HCT116 (cell line): ENCODE measurements around the gene SP7. TPM values are rescaled to one million over a fixed set of nuclear protein-coding genes. Genes with fewer than 3 reads are reported as not detected.

Source experiments
- ATAC-seq: fragments of 200-7000 bp; cut with Tn5 transposase; 2 replicates; pipeline ENCODE4 v1.9.1; 2020; ENCODE audit warnings: mild to moderate bottlenecking, moderate library complexity
- Bru-seq: library from RNA; stranded (reverse); fragments of 400-500 nt; gene quantifications from one replicate; lab custom pipeline; 2021; lab: Mats Ljungman, UMichigan
- BruChase-seq, 2 experiments: library from RNA; stranded (reverse); fragments of 400-500 nt; gene quantifications; one replicate each; lab custom pipeline; 2021; lab: Mats Ljungman, UMichigan
- BruUV-seq: library from RNA; stranded (reverse); fragments of 400-500 nt; replicated peaks from 2 replicates; lab custom pipeline; 2021; lab: Mats Ljungman, UMichigan
- CTCF ChIA-PET: fragments of 300-600 bp; sonication (Branson Sonifier 250); formaldehyde crosslinking; loops from one replicate; lab custom pipeline; 2021; ENCODE audit warnings: antibody characterized with exemption; lab: Charles Lee
- POLR2A ChIA-PET: fragments of 300-600, 350-600 bp; sonication (Branson Sonifier 250); formaldehyde crosslinking; loops from one replicate; lab custom pipeline; 2021; ENCODE audit warnings: antibody characterized with exemption; lab: Charles Lee
- RAD21 ChIA-PET, 2 experiments: fragments of 300-600 bp; sonication (Branson Sonifier 250); formaldehyde crosslinking; loops; one replicate each; lab custom pipeline; 2023; ENCODE audit warnings: low total read pairs in 2 of 2; ENCODE audit not compliant: uncharacterized antibody in 2 of 2, unreplicated experiment in 2 of 2, low non-redundant PET in 1 of 2; lab: Charles Lee
- DNase-seq: peaks from one replicate; pipeline ENCODE4 v3.0.0-alpha.2; 2010; ENCODE audit warnings: low read depth, low spot score
- H2AFZ ChIP-seq: fragments of 200-600 bp; shearing (Covaris generic), sonication (generic); 2 replicates; pipeline ENCODE4 v1.6.1; 2017; ENCODE audit warnings: low read depth, mixed run types, mixed read lengths, antibody characterized with exemption, low read length; ENCODE audit not compliant: poor library complexity, severe bottlenecking
- H3K27ac ChIP-seq: 2 replicates; pipeline ENCODE4 v1.5.1; 2012; ENCODE audit warnings: low read depth, low read length
- H3K27me3 ChIP-seq: fragments of 200-600 bp; sonication (generic); 2 replicates; pipeline ENCODE4 v1.6.1; 2016; ENCODE audit warnings: mixed run types, low read length, mixed read lengths; ENCODE audit not compliant: insufficient read depth
- H3K36me3 ChIP-seq, 2 experiments: fragments of 200-500 bp in 1 of 2; fragments of 200-600 bp in 1 of 2; sonication (Bioruptor generic) in 1 of 2; sonication (generic) in 1 of 2; 2 replicates each; pipeline versions ENCODE4 v1.5.1 to v1.6.1; 2014 to 2016; ENCODE audit warnings: low read length in 2 of 2, inconsistent platforms in 1 of 2, mixed read lengths in 1 of 2, mixed run types in 1 of 2; ENCODE audit not compliant: insufficient read depth in 2 of 2, control insufficient read depth in 1 of 2
- H3K4me1 ChIP-seq, 2 experiments: fragments of 200-600 bp in 1 of 2; sonication (generic) in 1 of 2; 2 replicates each; pipeline versions ENCODE4 v1.5.1 to v1.6.1; 2012 to 2017; ENCODE audit warnings: low read length in 2 of 2, inconsistent platforms in 1 of 2, mild to moderate bottlenecking in 1 of 2, mixed read lengths in 1 of 2, mixed run types in 1 of 2, moderate library complexity in 1 of 2; ENCODE audit not compliant: insufficient read depth in 2 of 2, control insufficient read depth in 1 of 2
- H3K4me2 ChIP-seq: fragments of 200-600 bp; sonication (generic); 2 replicates; pipeline ENCODE4 v1.6.1; 2017; ENCODE audit warnings: mixed run types, low read length, mixed read lengths
- H3K4me3 ChIP-seq, 2 experiments: fragments of 200-600 bp in 1 of 2; sonication (generic) in 1 of 2; replicated peaks in 1 of 2; 2 replicates each; pipeline ENCODE4 v1.5.1; 2011 to 2016; ENCODE audit warnings: low read length in 2 of 2, control low read depth in 1 of 2, low read depth in 1 of 2, mild to moderate bottlenecking in 1 of 2, mixed read lengths in 1 of 2, mixed run types in 1 of 2
- H3K79me2 ChIP-seq: fragments of 200-600 bp; sonication (generic); 2 replicates; pipeline ENCODE4 v1.6.1; 2017; ENCODE audit warnings: mild to moderate bottlenecking, mixed run types, low read length, moderate library complexity, mixed read lengths; ENCODE audit not compliant: insufficient read depth
- H3K9ac ChIP-seq: fragments of 200-600 bp; sonication (generic); 2 replicates; pipeline ENCODE4 v1.6.1; 2016; ENCODE audit warnings: low read length, mixed read lengths
- H3K9me2 ChIP-seq: fragments of 200-600 bp; sonication (generic), shearing (Covaris generic); 2 replicates; pipeline ENCODE4 v1.6.1; 2017; ENCODE audit warnings: mixed run types, mild to moderate bottlenecking, moderate library complexity; ENCODE audit not compliant: insufficient read depth
- H3K9me3 ChIP-seq, 2 experiments: fragments of 200-500 bp in 1 of 2; fragments of 200-600 bp in 1 of 2; sonication (Bioruptor generic) in 1 of 2; sonication (generic) in 1 of 2; 2 replicates each; pipeline ENCODE4 v1.6.1; 2014 to 2017; ENCODE audit warnings: low read length in 2 of 2, mixed read lengths in 2 of 2, inconsistent platforms in 1 of 2, low read depth in 1 of 2, mild to moderate bottlenecking in 1 of 2, mixed run types in 1 of 2, moderate library complexity in 1 of 2; ENCODE audit not compliant: control insufficient read depth in 1 of 2, insufficient read depth in 1 of 2
- H4K20me1 ChIP-seq: fragments of 200-600 bp; sonication (generic), shearing (Covaris generic); 2 replicates; pipeline ENCODE4 v1.6.1; 2017; ENCODE audit warnings: mixed run types, mild to moderate bottlenecking, moderate library complexity; ENCODE audit not compliant: insufficient read depth
- ATF3 ChIP-seq: IDR thresholded peaks from 2 replicates; pipeline ENCODE4 v1.6.1; 2012
- RAD21 ChIP-seq: IDR thresholded peaks from 2 replicates; pipeline ENCODE4 v1.6.1; 2012; ENCODE audit warnings: low read depth, mild to moderate bottlenecking
- REST ChIP-seq: IDR thresholded peaks from 2 replicates; pipeline ENCODE4 v1.6.1; 2012; ENCODE audit warnings: low read depth
- TCF7L2 ChIP-seq: IDR thresholded peaks from 2 replicates; pipeline ENCODE4 v1.7.0; 2011; ENCODE audit warnings: borderline replicate concordance, inconsistent platforms; ENCODE audit not compliant: insufficient read depth, insufficient read length; ENCODE audit errors: extremely low read depth
- YY1 ChIP-seq: IDR thresholded peaks from 2 replicates; pipeline ENCODE4 v1.6.1; 2011; ENCODE audit warnings: low read length, low read depth, moderate library complexity, mild to moderate bottlenecking; ENCODE audit not compliant: insufficient replicate concordance; ENCODE audit errors: extremely low read depth
- ZNF274 ChIP-seq: fragments of 200-500 bp; sonication (Bioruptor generic); IDR thresholded peaks from 2 replicates; pipeline ENCODE4 v1.6.1; 2014; ENCODE audit warnings: mild to moderate bottlenecking, low read depth, low read length, inconsistent platforms
- intact Hi-C: fragments of 100-400 bp; cut with micrococcal nuclease; formaldehyde crosslinking; loops from 2 replicates; pipeline ENCODE4 v1.10.0; 2022
- long read RNA-seq: library from polyadenylated mRNA; unstranded; transcript quantifications from one replicate; pipeline ENCODE4 v2.0.0, GENCODE V29; 2021; ENCODE audit not compliant: unreplicated experiment
- polyA plus RNA-seq: library from polyadenylated mRNA; unstranded; fragments of >200 nt; gene quantifications from 2 replicates; pipeline ENCODE4 v1.2.1, GENCODE V29; 2012; ENCODE audit warnings: missing spikeins
- total RNA-seq: library from RNA; stranded (reverse); gene quantifications from one replicate; pipeline ENCODE4 v1.2.1, GENCODE V29; 2021; ENCODE audit not compliant: unreplicated experiment
- TF ChIP-seq, protein P1 (sequence below), 3 experiments: fragments of 200-600 bp in 1 of 3; sonication (generic) in 1 of 3; IDR thresholded peaks in 2 of 3; conservative IDR thresholded peaks in 1 of 3; 2 replicates each; pipeline ENCODE4 v1.5.1; 2012 to 2017; ENCODE audit warnings: low read depth in 2 of 3, low read length in 2 of 3, antibody characterized with exemption in 1 of 3, borderline replicate concordance in 1 of 3, control low read depth in 1 of 3, mild to moderate bottlenecking in 1 of 3, mixed read lengths in 1 of 3, mixed run types in 1 of 3, moderate library complexity in 1 of 3; ENCODE audit not compliant: insufficient read depth in 1 of 3

Gene SP7
- total RNA-seq (not detected), Bru-seq, nascent RNA (percentile 13 among the genes with signal in this experiment), BruChase-seq, experiment 1, labeled RNA remaining after a 6-hour chase (percentile 21 among the genes with signal in this experiment), BruChase-seq, experiment 2, labeled RNA remaining after a 2-hour chase (percentile 7 among the genes with signal in this experiment)
- 0.02 and 0.04 TPM in 2 replicates for polyA plus RNA-seq
- long read RNA-seq = 0 reads

GRCh38 chr12:53336181-53336681 lies at the start of gene SP7:
Gene SP7 (minus strand): TSS chr12:53336354. CDS start chr12:53335646, 708 bp downstream.
- CTCF ChIA-PET = no interaction called here
- no peak for TF ChIP-seq ATF3
- no peak for TF ChIP-seq TCF7L2
- TF ChIP-seq, protein P1, sequence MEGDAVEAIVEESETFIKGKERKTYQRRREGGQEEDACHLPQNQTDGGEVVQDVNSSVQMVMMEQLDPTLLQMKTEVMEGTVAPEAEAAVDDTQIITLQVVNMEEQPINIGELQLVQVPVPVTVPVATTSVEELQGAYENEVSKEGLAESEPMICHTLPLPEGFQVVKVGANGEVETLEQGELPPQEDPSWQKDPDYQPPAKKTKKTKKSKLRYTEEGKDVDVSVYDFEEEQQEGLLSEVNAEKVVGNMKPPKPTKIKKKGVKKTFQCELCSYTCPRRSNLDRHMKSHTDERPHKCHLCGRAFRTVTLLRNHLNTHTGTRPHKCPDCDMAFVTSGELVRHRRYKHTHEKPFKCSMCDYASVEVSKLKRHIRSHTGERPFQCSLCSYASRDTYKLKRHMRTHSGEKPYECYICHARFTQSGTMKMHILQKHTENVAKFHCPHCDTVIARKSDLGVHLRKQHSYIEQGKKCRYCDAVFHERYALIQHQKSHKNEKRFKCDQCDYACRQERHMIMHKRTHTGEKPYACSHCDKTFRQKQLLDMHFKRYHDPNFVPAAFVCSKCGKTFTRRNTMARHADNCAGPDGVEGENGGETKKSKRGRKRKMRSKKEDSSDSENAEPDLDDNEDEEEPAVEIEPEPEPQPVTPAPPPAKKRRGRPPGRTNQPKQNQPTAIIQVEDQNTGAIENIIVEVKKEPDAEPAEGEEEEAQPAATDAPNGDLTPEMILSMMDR (IDR thresholded peaks at IDR 0.05 in 2 of 3, conservative IDR thresholded peaks at IDR 0.05 in 1 of 3; ENCODE audit: borderline replicate concordance in 1 of 3, insufficient read depth in 1 of 3, low read depth in 2 of 3, low read length in 2 of 3) = no peak
- TF ChIP-seq YY1 = no peak
- no peak for TF ChIP-seq RAD21
- no peak for TF ChIP-seq ZNF274
- TF ChIP-seq REST = no peak

More at GRCh38 chr12:53336181-53336681, at the start of gene SP7:
- no peak within 1 kb of the TSS for H3K27ac ChIP-seq
- ChIA-PET RAD21 (no interaction called here), POLR2A (no interaction called here)
- no TSS peak for BruUV-seq
- H3K4me3 ChIP-seq = no peak within 1 kb of the TSS
- peak; percentile 38; the same call in 1 of the 2 replicates for ATAC-seq
- H3K9me2 ChIP-seq = no peaks in the 10 kb centered on the region
- no peaks in the 10 kb centered on the region for H3K79me2 ChIP-seq
- no peaks in the 10 kb centered on the region for H4K20me1 ChIP-seq
- H3K9ac ChIP-seq = no peak within 1 kb of the TSS
- H3K9me3 ChIP-seq = no peaks in the 10 kb centered on the region
- H3K4me1 ChIP-seq = 0 out of 4 replicates have a peak, but pooled peaks cover 0 to 2% of the 10 kb centered on the region in 2 experiments
- 0 out of 2 replicates have a peak, but pooled peaks cover 3% of the 10 kb centered on the region for H3K27me3 ChIP-seq
- no peaks in the 10 kb centered on the region for H3K36me3 ChIP-seq
- no peak within 1 kb of the TSS for H2AFZ ChIP-seq
- DNase-seq = no peak
- intact Hi-C loops = no loop called here
- H3K4me2 ChIP-seq = no peak within 1 kb of the TSS
